Erythroblast (primary cell): Measurements from ENCODE around the gene TENM3.

Experiments used
- GATA1 ChIP-seq: IDR thresholded peaks from 2 replicates; pipeline ENCODE4 v1.6.1; 2011; ENCODE audit warnings: low read depth, mild to moderate bottlenecking, control low read depth, low read length, moderate library complexity
- POLR2A ChIP-seq: IDR thresholded peaks from 2 replicates; pipeline ENCODE4 v1.6.1; 2011; ENCODE audit warnings: mild to moderate bottlenecking, low read length

GRCh38 chr4:182301736-182302135 lies 58.5 kb downstream of the TENM3 start:
- TF ChIP-seq POLR2A (no peak), GATA1 (no peak)
